Amniotic stem cell (primary cell): Measurements from ENCODE around the gene DECR2.
A peak's percentile ranks its signal among the peaks of the same experiment; 100 is the strongest.
"Not testable (repeated sequence)": the region's sequence is repeated elsewhere in the genome, so short reads cannot be mapped to it uniquely, and the experiment has no call there.

ENCODE experiments used
- DNase-seq: peaks from one replicate; lab custom pipeline; 2025; lab: John Stamatoyannopoulos, UW

Gene DECR2

DNA sequence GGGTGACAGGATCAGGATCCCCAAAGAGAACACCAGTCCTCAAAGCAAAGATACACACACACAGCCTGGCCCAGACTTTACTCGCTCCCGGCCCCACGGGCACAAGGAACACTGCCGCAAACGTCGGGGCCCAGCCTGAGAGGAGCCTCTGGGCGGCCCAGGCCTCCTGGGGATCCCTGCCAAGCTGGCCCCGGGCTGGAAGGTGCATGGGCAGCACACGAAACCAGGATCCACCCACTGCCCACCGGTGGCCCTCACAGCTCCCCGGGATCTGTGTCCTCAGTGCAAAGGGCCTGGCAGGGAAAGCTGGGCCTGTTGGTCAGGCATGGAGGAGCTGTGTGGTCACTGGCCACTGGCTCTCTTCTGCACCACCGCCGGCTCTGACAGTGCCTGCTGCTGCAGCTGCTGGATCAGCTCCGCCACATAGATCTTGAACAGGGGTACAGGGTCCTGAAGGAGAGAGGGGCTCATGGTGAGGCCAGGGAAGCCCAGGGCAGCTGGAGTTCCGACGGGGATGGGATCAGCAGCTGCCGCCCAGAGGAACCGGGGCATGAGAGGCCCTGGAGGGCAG, 34.3 kb upstream of the DECR2 start:
- DNase-seq: no peak

DNA sequence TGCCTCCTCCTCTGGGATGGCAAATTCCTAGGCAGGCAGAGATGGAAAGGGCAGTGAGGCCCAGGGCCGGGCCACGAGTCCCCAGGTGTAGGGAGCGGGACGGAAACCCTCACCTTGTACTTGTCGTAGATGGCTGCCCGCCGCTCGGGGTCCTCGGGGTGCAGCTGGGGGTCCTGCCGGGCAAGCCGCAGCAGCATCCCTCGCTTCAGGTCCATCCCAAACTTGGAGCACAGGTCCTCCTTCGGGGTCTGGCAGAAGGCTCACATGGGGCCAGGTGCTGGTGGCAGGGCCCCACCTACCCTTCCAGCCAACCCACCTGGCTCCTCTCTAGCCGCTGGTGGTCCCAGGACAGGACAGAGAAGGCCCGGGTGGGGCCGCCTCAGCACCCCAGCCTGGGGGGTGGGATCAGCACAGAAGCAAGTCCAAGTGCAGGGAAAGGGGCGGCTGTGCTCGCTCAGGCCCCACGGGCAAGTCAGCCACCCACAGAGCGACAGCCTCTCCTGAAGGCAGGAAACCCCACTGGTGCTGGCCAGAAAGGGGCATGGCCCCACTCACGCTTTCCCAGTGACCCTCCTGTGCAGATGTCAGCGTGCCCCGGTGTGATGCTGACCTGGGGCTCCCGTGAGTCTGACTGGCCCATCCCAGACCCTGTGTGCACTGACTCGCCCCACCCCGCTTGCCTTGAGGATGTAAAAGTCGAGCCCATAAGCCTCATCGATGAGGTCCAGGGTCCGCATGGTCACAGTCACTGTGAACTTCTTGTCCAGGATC, 33.1 kb upstream of the DECR2 start:
- no peak for DNase-seq

DNA sequence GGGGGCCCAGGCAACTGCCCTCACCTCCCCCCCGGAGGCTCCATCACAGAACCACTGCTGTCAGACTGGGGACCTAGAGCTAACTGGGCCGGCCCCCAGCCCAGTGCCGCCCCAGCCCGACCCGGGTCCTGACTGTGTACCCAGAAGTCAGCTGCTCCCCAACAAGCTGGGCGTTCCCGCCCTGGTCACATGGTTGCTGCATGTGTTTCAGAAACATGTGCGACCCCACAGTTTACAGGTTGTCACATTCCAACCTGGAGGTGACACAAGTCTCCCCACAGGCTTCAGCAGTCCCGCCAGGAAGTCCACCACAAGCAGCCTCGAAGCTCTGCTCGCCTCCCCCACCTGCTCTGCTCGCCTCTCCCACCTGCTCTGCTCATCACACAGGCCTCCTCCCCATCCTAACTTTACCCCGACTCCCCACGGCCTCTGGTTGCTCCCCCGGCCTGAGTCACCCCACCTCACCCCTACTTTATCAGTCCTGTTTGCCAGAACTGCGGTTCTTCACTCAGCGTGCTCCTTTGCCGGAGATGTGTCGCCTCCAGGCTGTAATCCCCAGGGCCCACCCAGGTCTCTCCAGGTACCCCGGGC, 32.3 kb upstream of the DECR2 start:
- DNase-seq: no peak

DNA sequence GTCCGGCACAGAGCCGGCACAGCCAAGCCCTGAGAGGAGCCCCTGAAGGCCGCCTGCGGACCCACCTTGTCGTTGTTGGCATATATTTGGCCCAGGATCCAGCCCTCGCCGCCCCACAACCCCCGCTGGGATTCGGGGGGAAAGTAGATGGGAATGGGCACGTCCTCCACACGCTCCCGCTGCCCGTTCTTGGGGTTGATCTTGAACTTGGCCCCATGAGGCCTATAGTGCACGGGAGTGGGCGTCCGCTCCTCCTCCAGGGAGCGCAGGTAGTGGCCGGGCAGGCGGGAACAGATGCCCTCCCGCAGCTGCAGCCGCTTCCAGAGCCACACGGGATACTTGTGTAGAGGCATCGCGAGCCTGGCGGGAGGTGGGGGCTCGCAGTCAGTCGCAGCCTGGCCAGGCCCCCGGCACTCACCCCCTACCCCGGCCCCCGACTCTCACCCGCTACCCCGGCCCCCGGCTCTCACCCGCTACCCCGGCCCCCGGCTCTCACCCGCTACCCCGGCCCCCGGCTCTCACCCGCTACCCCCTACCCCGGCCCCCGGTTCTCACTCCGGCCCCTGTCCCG, 31.7 kb upstream of the DECR2 start:
- DNase-seq: no peak

DNA sequence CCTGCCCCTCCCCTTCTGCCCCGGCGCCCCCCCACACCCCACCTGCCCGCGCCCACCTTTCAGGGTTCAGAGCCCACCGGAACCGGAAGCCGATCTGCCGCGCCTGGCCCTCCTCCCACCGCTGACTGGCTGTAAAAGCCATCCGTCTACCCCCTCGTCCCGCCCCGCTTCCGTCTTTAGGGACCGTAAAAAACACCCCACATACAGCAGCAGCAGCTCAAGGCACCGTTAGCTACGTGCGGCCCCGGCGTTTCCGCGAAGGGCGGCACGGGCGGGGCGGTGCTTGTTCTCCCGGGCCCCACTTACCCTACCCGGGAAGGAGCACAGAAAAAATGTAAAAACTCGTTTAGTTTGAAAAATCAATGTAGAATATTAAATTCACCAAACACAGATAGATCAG, 31.2 kb upstream of the DECR2 start, which contains the start of gene MRPL28:
Gene MRPL28 (minus strand): TSS at position 96 of the 400 bp plus-strand sequence. CDS start 320 bp downstream, outside the sequence.
- peak; percentile 83 for DNase-seq

DNA sequence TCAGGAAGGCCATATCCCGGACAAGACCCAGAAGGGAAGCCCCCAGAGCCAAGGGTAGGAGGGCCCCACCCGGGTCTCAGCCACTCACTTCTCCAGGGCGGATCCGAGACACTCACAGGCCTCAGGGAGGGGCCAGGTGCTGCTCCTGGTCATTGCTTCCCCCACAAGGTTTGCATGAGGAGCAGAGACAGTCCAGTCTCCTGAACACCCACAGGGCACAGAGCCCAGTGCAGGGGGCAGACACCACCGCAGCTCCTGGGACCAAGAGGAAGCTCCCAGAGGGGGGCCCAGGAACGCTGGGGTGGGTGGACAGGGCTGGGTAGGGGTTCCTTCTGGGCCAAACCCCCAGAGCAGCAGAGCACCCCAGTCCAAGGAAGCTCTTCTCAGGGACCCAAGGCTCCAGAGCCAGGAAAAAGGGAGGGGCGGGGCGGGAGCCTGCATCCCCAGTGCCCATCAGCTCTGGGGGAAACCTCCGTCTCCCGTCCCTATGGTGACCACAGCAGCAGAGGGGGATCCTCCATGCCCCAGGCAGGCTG, 30.6 kb upstream of the DECR2 start:
- DNase-seq: no peak

DNA sequence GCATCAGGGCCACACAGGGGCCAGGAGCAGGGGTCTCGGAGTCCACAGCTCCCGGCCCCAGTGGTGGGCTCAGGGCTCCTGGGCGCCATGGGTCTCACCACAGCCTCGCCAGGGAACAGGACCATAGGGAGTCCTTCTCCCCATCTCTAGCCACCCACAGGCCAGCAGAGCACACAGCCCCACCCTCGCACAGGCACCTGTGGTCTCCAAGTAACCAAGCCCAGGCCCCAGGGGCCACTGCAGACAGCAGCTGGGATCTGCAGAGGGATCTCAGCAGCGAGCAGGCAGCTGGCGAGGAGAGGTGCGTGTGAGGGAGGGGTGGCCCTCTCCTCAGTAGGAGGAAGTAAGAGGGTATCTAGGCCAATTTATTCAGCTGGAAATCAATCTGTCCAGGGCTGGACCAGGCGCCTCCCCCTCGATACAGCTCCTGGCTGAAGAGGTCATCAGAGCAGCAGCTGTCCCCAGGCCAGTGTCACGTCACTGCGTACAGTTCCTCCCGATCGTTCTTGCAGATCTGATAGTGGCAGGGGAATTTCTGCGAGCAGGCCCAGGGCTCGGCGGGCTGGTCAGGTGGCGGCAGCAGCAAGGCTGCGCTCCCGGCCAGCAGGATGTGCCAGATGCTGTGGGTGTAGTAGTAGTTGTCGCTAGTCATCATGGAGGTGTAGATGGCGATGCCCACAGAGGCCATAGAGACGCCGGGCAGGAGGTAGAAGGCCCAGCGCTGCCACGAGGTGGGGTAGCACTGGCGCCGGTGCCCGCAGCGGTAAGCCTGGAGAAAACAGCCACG, 30.0 kb upstream of the DECR2 start:
- DNase-seq: no peak

DNA sequence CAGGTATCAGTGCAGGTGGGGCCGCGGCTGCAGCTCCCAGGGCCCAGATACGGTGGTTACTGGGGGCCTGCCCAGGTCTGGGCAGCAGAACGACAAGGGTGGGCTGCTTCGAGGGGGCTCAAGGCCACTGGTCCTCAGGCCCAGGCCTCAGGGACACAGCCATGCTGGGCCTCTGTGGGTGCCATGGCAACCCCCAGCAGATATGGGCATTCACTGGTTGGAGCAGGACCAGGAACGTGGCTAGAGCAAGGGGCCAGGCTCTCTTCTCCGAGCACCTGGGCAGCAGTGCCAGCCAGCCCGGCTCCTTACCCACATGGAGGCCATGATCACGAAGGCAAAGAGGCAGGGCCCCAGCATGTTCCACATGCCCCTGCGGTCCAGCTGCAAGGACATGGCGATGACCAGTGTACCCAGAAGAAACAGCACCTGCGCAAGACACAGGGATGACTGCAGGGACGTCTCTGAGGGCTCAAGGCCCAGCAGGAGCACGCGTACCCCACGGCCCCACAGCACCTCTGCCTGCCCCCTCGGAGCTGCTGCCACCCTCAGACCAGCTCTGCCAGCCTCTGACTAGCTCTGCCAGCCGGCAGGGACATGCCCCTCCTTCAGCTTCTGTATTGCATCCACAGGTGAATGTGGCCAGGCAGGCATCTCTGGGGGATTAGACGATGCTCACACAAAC, 29.2 kb upstream of the DECR2 start:
- no peak for DNase-seq

DNA sequence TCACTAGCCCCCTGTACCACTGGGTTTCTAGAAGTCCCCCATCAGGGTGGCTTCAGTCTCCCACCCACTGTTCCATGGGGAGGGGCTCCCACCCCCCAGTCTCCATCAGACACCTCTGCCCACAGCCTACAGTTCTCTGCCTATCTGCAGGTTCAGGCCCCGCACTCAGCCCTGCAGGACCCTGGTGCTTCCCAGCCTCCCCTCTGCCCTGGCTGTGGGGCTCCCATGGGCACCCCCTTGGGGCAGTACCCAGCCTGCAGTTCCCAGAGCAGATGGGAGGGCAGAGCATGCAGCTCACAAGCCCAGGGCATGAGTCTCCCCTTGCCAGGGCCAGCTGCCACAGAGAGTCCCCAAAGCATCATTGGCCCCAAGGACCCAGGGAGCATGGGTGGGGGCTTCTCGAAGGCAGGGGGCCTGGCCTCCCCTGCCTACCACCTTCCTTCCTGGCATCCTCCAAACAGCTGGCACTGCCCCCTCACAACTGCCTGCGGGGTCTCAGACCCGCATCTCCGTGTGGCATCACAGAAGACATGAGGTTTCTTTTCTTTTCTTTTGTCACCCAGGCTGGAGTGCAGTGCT, 28.6 kb upstream of the DECR2 start:
- no peak for DNase-seq

DNA sequence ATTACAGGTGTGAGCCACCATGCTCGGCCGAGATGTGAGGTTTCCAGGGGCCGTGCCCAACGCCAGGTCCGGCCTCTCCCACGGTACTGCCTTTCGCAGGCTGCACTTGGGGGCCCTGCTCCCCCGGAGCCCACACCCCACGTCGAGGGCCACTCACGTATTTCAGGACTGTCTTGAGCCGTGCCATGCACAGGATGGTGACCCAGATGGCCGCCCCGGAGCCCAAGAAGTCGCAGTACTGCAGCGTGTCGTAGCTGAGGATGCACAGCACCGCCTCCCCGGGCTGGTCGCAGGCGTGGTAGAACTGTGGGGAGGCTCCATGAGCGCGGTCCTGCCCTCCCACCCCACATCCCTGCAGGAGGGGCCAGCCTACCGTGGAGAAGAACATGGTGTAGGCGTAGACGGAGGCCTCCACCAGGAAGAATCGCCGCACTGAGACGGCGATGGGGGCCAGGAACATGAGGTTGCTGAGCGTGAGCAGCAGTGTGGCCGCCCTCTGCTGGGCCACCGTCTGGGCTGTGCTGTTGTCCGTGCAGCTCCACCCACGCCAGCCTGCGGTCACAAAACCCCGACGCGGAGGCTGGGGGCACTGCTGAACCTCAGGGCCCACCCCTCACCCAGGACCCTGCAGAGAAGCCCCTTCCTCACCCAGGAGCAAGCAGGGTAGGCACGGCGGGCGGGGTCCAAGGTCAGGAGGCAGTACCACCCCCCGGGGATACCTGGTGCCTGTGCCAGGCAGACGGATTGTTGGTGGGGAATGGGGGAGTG, 27.7 kb upstream of the DECR2 start:
- no peak for DNase-seq

DNA sequence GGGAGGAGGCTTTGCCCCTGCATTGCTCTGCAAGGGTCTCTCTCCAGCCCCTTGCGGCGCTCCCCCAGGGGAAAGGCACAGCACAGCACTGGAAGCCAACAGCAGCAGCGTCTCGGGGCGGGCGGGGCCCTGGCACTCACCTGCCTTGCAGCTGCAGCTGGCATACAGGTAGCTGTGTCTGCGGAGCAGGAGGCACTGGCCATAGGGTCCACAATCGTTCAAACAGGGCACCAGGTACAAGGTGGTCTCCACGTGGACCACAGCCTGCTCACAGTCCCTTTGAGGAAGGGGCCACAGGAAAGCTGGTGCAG, 27.1 kb upstream of the DECR2 start:
- DNase-seq: no peak

DNA sequence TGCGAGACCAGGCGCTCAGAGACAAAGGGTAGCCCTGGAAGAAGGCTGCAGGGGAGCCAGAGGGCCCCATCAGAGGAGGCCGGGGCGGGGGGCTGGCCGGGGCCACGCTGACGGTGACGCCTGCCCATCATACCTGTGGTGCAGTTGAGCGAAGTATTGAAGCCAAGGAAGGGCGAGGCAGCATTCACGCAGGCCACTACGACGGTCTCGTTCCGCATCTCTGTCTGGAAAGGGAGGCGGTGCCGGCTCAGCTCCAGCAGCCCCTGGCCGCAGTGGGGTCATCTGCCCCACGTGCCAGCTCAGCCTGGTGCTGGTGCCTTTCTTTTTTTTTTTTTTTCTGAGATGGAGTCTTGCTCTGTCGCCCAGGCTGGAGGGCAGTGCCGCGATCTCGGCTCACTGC, 26.5 kb upstream of the DECR2 start:
- DNase-seq: no peak

DNA sequence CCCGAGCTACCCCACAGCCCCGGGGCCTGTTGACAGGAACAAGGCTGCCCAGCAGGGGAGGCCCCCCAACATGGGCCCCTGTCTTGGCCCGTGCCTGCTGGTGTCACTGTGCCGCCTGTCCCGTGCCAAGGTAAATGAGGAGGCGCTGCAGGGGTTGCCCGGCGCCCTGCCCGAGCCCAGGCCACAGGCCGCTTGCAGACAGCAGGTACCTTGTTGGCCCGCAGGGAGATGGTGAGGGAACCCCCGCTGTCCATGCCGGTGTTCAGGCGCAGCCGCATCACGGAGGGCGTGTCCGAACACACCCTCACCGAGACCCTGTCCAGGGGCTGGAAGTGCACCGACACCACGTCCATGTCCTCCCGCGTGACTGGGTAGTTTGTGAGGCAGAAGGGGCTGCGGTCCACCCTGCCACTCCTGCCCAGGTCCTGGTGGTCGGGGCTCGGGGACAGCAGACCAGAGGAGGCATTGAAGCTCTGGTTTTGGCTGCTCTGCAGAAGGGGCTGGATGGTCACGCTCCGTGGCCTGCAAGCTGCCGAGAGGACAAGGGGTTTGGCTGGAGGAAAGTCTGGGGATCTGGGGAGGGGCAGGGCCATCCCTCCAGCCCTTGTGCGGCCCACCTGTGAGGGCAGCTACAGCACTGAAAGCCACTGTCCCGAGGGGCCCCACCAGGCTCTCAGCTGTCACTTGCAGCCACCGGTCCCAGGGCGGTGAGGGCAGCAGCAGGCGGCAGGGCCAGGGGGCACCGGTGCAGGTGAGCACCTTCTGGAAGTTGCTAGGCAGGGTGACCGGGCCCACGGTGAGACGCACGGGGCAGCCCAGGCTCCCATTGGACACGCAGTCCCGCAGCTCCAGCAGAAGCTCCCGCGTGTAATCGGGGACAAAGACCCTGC, 25.5 kb upstream of the DECR2 start:
- no peak for DNase-seq

DNA sequence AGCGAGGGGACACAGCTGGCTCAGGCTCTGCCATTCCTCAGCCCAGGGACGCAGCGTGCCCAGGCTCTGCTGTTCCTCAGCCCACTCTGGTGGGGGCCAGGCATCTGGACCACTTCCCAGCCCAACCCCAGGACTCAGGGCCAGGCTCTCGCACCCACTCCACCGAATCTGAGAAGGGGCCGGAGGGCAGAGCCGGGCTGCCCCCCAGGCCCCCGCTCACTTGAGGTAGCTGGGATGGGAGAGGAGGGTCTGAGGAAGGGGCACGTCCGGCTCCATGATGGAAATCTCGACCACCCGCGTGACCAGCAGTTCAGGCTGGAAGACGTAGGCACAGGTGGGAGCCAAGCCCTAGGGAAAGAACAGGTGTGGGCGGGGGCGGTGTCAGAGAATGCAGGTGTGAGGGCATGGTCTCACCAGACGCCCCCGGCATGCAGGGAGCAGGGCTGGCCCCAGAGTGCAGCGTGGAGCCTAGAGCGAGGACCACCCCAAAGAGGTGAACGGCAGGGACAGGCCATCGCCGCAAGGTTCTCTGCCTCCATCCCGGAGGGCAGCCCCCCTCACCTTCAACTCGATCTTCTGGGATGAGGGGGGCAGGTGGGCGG, 24.8 kb upstream of the DECR2 start:
- no peak for DNase-seq

DNA sequence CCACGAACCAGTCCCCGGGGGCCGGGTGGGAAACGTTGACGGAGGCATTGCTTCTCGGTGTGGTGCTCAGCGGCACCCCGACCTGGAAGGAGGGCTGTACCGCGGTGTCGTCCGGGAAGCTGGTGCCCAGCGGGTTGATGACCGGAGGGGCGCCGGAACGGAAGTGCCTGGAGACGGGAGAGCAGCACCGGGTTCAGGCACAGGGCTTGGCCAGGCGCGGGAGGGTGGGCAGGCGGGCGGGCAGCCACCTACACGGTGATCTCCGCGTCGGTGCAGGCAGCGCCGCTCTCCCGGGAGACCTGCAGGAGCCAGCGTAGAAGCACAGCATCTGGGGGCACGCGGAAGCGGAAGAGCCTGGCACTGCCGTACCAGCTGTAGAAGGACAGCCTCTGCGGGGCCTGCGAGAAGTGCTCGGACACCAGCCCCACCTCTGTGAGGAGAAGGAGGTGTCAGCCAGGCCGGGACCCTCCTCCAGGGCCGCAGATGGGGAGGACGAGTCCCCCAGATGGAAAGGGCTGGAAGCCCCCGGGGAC, 24.2 kb upstream of the DECR2 start:
- DNase-seq: no peak

DNA sequence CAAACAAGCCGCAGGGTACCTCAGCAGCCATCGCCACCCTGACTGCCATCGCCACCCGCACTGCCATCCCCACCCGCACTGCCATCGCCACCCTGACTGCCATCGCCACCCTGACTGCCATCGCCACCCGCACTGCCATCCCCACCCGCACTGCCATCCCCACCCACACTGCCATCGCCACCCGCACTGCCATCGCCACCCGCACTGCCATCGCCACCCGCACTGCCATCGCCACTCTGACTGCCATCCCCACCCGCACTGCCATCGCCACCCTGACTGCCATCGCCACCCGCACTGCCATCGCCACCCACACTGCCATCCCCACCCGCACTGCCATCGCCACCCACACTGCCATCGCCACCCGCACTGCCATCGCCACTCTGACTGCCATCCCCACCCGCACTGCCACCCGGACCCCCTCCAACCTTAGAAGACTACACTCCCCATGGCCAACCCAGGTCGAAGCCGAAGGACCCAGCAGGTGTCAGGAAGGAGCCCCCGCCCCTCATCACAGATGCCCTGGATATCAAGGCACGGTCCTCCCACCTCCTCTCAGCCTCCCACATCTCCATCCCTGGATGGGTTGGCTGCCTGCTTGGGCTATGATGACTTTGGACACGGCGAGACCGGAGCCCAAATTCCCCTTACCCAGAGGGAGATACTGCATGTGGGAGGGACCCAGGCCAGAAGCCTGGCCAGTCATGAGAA, 23.4 kb upstream of the DECR2 start:
- not testable (repeated sequence) for DNase-seq

DNA sequence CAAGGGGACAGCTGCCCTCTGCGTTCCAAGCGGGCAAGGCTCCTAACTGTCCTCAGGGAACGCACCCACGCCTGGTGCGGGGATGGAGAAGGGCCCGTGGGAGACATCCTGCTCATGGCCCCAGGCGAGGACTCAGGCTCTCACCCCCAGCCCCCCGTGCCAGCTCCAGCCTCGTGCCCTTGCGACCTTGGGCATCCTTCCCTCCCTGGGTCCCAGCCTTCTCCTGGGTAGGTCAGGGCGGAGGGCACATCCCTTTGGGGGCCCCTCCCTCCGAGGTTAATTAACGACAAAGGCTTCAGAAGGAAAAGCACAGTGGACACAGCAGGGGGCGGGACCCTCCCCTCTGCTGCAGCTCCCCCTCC, 22.9 kb upstream of the DECR2 start:
- DNase-seq: no peak
